HG02642 (cell line): Measurements from ENCODE around the gene MAP3K20.
A peak's percentile ranks its signal among the peaks of the same experiment; 100 is the strongest.
"Not testable (repeated sequence)": the region's sequence is repeated elsewhere in the genome, so short reads cannot be mapped to it uniquely, and the experiment has no call there.

Experiments
- ATAC-seq: cut with Tn5 transposase; IDR thresholded peaks from one replicate; pipeline ENCODE4 v1.9.1; 2021; ENCODE audit warnings: mild to moderate bottlenecking; ENCODE audit not compliant: unreplicated experiment, poor library complexity

The MAP3K20 gene

GRCh38 chr2:173075781-173076580 lies at the start of gene MAP3K20:
TSS of gene MAP3K20 (plus strand) at chr2:173075846. CDS start at chr2:173091032, 15,186 bp downstream.
- ATAC-seq = peak; percentile 71

DNA sequence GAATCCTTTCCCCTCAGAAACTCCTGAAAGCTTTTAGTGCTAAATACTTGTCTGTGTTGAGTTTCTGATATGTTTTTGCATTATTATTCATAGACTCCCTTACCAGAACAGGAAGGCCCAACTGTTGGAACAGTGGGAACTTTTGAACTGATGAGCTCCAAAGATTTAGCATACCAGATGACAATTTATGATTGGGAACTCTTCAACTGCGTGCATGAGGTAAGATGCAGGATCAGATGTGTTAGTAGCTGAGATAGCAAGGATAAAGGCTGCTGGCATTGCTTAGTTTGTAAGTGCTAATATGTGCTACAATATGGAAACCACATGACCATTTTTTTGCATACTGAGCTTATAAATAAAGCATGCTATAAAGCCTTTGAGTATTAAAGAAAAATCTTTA lies 49.2 kb upstream of the MAP3K20 start:
- no peak for ATAC-seq

GRCh38 chr2:173027181-173028128 lies 48.2 kb upstream of the MAP3K20 start:
- ATAC-seq = peak; percentile 51

DNA sequence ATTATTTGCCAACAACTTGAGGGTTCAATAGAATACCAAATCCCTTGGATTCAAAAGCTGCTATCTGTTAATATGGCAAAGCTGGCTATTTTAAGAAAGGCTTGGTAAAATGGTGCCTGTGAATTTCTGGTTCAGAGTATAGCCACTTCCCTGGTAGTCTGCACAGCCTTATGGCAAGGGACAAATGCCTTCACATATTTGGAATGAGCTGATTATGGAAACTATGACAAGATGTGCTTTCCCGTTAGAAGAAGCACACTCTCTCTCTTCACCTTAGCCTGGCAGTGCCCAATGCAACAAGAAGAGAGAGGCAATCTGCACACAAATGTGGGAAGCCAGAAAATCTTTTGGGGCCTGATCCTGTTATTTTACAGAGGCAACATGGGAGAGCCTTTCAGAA lies 47.5 kb upstream of the MAP3K20 start:
- no peak for ATAC-seq

- ATAC-seq = no peak
Observed at GRCh38 chr2:173028671-173029070, 47.0 kb upstream of the MAP3K20 start.

DNA sequence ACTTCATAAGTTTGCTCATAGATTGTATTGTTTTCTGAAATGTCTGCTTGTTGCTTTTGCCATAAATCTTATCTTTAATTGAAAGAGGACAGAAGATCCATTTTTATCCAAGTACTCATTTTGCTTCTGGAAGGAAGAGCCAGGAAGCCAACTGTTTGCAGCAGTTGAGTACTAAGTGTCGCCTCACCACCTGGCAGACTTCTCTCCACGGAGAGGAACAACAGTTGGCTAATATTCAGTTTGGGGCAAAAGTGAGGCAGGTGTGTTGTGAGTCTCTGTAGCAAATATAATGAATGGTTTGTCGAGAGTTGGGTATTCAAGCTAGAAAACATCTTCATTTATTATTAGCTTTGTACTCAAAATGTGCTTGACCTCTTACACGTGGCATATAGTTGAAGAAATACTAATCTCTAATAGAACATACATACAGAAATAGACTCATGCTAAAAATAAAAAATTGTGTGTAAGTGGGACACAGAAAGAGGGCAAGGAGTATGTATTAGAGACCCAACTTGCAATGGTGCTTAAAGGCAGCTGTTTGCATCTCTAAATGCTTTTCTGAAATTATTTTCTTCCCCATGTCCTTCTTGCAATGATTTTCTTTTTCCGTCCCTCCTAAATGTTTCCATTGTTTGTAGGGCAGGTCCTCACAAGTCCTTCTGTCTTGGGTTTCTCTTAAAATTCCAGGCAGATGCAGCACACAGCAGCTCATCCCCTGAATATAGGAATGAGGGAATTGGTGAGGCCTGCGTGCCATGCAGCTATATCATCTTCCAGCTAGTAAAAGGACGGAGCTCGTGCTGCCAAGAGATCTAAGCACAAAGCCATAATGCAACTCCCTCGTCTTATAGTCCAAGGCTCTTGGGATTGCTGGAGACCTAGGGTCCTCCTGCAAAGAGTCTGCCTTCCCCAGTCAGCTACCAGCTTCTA lies 44.8 kb upstream of the MAP3K20 start:
- ATAC-seq = no peak

DNA sequence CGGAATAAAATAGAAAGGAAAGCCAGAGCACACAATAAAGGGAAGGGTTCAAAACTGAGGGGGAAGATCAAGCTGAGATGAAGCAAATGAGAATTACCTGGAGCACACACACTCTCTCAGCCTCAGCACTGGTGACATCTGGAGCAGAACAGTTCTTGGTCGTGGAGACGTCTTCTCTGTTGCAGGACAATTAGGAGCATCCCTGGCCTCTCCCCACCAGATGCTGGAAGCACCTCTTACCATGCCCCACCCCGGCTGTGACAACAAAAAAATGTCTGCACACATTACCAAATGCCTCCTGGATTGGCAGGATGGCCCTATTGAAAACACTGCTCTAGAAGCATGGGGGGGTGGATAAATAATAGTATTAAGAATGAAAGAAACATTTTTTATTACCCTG lies 43.6 kb upstream of the MAP3K20 start:
- no peak for ATAC-seq

GRCh38 chr2:173033084-173033483 lies 42.6 kb upstream of the MAP3K20 start:
- no peak for ATAC-seq

- ATAC-seq = no peak
Observed at GRCh38 chr2:173034143-173034542, 41.5 kb upstream of the MAP3K20 start.

DNA sequence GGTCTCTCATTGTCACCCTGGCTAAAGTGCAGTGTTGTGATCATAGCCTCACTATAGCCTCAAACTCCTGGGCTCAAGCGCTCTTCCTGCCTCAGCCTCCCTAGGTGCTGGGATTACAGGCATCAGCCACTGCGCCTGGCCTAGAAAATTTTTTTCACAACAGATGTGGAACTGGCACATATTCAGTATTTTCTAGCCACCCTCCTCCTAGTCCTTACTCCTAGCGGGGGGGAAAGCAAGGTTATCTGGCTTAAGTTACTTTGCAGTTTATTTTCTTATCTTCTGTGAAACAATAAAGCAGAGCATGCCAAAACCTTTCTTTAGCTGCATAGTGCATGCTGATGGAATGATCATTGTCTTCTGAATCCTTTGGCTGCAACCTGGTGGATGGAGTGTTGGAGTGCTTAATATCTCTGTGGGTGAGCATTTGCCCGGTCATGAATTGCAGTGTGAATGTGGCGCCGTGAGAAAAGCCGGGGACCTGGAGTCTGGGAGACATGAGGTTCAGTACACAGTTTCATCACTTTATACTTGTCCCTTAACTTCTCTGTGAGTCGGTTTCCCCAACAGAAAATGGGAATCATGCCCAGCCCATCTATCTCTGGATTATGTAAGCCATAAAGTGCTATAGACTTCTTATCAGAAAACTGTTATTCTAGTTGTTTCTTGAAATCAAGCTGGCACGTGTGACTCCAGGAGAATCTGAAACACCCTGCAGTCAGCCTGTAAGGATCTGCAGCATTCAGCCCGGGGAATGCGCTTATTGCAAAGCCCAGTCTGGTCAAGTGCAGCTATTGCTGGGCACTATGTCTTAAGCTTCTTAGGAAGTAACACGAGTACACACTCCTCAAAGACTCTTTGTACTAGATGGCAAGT lies 38.2 kb upstream of the MAP3K20 start:
- ATAC-seq = no peak

- ATAC-seq = not testable (repeated sequence)
Observed at GRCh38 chr2:173038257-173038656, 37.4 kb upstream of the MAP3K20 start.

- ATAC-seq = no peak
Observed at GRCh38 chr2:173040729-173041128, 34.9 kb upstream of the MAP3K20 start.

DNA sequence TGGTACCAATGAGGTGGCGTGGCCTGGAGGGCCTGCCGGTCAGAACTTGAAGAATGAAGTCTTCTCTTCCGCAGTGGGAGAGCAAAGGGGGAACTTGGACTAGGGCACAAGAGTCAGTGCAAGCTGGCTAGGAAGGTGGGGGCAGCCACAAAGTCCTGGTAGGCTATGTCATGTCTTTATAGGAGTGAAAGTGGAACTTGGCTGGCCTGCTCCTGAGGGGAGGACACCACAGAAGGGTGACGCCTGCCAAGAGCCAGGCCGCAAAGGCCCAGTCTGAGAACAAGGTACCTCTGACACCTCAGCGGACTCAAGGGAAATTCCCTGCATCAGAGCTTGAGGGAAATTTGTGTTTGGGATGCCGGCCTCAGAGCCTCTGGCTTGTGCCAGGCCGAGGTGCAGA lies 32.2 kb upstream of the MAP3K20 start:
- ATAC-seq = no peak

- ATAC-seq = no peak
Observed at GRCh38 chr2:173043897-173044519, 31.6 kb upstream of the MAP3K20 start.

DNA sequence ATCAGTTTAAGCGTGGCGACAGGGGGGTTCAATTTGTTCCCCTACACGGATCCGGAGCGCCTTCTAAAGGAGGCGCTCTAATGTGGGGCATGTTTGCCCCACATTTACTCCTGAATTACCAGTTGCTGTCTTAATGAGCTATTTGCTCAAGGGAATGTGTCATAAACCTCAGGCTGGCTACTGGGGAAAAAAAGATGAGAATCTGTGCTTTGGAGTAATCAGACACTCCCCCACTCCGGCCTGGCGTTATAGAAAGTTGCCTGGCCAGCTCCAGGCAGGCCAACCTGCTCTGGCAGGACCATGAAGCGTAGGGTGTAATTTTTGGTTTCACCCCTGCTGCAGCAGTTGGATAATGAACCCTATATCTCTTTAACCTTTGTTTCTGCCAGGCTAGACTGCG lies 31.0 kb upstream of the MAP3K20 start:
- ATAC-seq = no peak

DNA sequence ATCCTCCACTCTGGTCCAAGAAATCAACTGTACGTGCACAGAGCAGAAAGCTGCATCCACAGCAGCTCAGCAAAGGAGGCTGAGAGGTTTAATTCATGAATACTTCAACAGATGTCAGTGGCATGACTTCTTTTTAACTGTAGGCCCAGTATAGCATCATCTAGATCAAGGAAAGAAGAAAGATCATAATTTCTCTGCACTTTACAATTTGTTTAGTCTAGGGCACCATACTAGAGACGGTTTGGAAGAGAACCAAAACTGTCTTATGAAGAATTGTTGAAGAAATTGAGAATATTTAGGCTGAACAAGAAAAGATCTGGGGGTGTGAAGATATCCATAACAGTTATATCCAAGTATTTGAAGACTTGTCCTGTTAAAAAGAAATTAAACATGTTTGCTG lies 30.5 kb upstream of the MAP3K20 start:
- ATAC-seq = no peak

DNA sequence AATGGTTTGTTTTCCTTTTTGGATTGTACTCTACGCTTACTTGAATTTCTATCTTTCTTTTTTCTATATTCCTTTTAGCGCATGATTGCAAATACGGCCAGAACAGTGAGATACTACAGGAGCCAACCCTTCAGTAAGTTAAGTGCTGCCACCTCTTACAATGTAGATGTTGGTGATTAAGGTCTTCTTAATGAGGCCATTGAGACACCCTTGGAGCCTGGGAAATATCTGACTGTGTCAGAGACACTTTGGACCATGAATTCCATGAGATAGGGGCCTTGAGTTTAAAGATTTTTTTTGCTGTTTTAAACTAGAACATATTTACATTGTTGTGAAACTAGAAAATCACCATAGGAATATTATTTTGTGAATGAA lies 27.1 kb upstream of the MAP3K20 start:
- ATAC-seq = no peak

DNA sequence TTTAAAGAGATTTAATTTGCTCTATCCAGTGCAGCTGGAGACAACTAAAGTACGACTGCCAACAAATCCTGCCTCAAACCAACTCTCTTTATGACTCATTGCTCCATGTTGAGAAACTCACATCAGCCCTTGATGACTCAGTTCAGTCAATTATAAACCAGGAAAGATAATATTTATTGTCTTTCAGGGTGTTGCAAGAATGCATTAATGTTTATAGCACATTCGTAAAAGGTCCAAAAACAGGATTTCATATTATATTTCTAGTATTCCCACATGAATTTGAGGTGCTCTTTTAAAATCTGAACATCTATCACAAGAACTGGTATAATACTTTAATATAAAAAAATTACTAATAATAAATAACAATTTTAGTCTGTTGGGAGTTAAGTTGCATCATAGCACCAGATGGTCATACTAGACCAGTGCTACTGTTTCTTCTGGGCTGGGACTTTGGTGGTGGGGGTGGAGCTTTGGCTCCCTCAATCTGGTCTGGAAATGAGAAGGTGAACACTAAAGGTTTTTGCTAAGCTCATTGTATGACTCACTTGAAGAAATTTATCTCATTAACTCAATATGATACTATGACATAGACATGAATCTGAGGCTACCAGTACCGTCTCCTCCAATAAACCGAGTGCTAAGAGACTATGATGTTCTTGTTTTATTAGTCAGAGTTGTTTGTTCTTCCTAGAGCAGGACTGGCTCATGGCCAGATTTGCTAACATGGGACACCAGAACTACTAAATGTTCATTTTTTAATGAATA lies 26.6 kb upstream of the MAP3K20 start:
- peak; percentile 83 for ATAC-seq
